Cardiac septum (tissue), 1 donor: Measurements from ENCODE around the gene ITGB8. TPM values are rescaled to one million over a fixed set of nuclear protein-coding genes. Genes with fewer than 3 reads are reported as not detected.

Source experiments
- DNase-seq: peaks from one replicate; pipeline ENCODE4 v3.0.0-alpha.2; 2020; ENCODE audit warnings: low spot score
- intact Hi-C: fragments of 100-400 bp; cut with DNase I; formaldehyde crosslinking; loops from one replicate; pipeline ENCODE4 v1.14.0; 2022
- total RNA-seq: library from RNA; stranded (reverse); fragmentation: NEBNext Ultra II Directional; extraction: Animal tissue kit (Norgen Biotek cat#: 25700); gene quantifications from one replicate; pipeline ENCODE4 v1.2.1, GENCODE V29; 2021
- donor health status: DM: no; HTN: no; CAD: no.

The ITGB8 gene
- total RNA-seq, 1 donor from 2014 or later: 1.5 TPM

DNA sequence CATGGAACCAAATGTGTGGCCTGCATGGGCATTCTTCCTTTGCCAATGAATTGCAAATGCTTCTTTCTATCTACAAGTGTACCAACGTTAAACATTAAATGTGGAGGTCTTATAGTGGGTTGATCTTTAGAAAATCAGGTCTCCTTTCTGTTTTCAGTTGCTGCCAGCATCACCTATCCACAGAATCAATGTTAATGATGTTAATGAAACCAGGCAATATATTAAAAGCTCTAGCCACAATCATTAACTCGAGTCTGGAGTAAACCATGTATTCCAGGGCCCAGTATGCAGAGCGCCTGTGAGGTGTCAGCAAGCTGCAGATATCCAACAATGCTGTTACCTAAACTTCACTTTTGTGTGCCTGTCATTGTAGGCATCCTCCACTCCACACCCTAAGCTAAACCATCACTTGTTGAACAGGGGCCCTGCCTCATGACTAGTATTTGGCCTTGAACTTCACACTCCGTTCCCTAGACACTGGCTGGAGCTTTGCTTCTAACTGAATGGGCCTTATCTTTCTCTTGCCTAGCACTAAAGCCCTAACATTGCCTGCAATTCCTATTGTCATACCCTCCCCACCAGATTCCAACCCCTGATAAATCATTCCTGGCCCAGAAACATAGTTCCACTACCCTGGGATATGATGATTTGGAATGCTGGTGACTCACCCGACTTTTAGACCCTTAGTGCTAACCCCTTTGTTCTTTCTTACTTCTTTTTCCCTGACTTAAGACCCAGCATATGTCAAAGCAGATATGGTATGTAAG, 24.3 kb upstream of the ITGB8 start:
- DNase-seq: no peak
- intact Hi-C loops: no loop called here

DNA sequence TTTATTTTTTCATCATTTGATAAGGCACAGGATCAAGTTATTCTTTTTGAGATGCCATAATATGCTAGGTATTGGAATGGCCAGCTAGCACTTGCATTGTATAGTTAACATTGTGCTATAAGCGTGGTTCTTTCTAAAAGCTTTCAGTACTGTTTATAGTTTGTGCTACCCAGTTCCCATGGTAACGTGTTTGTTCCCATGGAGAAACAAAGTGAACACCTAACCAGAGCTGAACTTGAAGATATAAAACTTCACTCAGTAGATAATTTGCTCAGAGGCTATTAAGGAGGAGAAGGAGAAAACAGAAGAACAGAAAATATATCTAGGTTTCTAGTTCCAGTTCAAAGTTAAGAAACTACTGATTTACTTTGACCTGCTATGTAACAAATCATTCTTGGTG, 23.6 kb upstream of the ITGB8 start:
- DNase-seq: no peak
- intact Hi-C loops: no loop called here

DNA sequence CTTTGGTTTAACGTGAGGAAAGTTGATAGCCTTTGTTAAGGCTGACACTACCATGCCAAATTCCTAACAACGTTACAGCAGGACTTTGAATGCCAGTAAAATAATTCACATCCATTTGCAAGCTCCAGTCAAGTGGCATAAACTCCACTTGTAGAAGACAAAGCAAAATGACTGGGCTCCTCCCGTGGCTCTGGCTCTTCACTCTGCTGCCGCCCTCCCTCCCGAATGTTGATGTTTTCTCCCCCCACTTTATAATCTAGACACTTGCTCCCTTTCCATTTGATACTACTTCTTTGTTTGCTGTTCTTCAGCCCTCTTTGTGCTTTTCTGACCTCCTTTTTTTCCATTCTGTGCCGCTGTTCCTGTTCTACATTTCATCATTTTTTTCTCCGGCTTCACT, 22.8 kb upstream of the ITGB8 start:
- no peak for DNase-seq
- intact Hi-C loops: no loop called here

DNA sequence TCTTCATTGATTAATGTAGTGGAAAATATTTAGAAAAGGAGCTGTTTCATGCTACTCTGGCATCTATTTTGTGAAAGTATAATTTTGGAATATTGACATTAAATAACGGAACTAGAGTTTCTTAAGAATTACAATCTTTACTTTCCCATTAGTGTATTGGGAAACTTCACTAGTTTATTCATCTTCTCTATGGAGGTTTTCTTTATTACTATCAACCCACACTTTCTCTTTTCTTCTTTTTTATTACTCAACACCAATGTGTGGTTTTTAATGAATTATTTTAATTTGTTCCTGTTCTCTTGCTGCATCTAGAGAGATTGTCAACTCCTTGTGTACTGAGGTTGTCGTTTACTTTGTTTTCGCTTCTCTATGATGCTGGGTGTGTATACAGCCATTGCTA, 20.4 kb upstream of the ITGB8 start:
- intact Hi-C loops: no loop called here
- DNase-seq: no peak

DNA sequence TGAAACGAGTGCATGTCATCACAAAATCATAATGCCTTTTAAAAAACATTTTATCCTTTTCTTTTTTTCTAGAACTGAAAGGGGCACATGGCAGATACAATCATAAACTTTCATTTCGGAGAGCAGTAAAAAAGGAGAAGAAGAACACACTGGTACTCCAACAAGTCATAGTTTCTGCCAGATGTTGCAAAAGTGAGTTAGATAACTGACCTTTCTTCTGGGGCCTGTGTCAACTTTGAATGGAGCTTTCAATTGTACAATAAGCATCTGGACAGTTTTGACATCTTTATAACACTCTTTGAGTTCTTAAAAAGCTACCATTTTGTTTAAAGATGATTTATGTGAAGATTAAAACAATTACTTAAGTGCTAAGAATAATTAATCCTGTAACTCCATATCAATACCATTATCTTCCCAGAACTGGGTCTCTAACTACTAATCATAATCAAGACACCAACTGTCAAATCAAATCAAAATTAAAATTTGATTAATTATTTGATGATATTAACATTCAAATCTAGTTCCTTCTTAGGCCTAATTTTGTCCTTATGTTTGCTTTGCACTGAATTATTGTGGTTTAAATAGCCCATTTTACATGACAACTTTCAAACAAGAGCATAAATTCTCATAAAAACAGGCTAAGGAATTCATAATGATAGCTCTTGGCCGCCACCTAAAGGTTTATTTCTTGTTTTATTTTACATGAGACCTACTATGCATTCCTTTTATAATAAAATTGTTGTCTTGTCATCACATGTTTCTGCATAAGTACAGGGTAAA, 19.5 kb upstream of the ITGB8 start:
- no peak for DNase-seq
- intact Hi-C loops: no loop called here

DNA sequence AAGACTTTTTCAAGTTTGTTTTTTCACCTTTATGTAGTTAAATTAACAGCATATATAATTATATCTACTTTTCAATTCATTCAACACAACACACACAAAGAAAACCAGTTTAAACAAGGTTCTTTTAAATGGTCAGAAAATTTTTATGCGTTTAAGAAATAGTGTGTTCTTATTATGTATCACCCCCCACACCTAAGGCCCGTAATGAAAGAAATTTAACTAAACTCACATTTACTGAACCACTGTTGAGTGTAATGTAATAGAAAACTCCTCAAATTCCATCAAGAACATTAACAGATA, 19.0 kb upstream of the ITGB8 start:
- DNase-seq: no peak
- intact Hi-C loops: no loop called here

DNA sequence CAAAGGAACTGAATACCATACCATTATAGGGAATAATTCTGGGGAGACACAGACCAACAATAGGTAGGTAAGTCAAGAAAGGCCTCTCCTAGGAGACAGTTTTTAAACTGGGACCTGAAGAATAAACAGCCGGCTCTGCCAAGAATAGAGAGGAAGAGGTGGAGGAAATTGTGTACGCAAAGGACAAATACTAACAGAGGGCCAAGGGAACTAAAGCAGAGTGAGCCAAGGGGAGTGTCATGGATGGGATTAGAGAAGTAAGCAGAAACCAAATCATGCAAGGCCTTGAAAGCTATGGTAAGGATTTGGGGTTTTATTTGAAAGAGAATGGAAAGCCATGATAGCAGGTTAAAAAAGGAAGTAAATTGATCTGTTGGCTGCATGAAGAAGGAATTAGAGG, 18.1 kb upstream of the ITGB8 start:
- DNase-seq: no peak
- intact Hi-C loops: no loop called here

DNA sequence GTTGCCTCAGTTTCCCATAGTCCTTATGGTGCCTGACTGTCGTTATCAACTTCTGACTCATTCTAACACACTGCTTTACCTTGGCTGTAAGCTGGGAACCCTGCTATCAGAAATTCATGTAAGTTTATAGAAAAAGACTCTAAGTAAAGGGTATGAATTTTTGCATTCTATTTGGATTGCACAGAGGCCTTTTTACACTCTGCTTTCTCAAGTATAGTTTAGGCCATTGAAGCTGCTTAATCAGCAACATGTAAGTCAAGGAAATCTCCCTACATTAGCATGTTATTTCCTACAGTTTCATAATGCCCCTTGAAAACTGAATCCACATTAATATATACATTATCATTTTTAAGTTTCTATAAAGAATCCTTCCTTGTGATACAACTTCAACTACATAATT, 17.1 kb upstream of the ITGB8 start:
- intact Hi-C loops: no loop called here
- DNase-seq: no peak

DNA sequence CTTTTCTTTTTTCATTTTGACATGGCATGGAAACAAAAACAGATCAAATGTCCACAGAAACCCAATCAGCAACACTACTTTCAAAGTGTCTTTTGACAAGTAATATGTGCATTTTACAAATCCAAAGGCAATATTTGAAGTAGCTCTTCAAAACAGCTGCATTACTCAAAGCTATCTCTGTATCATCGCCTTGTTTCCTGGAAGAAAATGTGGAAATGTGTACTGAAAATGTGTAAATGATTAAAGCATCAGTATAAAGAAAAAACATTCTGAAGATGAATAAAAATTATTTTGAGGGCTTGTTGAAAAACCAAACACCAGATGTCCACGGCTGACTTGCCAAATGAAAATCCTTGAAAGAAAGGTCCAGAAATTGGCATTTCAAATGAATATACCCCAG, 16.5 kb upstream of the ITGB8 start:
- DNase-seq: no peak
- intact Hi-C loops: no loop called here

DNA sequence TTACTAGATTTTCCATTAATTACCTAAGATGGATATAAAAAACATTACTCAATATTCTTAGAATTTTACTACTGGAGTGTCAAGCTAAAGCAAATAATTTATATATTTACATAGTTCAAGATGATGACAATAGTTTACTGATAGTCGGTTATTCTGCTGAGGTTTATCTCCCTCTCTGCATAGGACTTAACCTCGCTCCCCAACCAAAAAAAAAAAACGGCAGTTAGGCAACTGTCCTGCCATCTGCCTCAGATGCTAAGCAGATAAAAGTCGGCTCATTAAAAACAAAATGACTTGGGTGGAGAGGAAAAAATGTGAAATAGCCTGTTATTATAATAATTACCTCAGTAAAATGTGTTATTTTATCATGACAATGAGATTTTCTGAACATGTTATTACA, 14.0 kb upstream of the ITGB8 start:
- intact Hi-C loops: no loop called here
- no peak for DNase-seq

DNA sequence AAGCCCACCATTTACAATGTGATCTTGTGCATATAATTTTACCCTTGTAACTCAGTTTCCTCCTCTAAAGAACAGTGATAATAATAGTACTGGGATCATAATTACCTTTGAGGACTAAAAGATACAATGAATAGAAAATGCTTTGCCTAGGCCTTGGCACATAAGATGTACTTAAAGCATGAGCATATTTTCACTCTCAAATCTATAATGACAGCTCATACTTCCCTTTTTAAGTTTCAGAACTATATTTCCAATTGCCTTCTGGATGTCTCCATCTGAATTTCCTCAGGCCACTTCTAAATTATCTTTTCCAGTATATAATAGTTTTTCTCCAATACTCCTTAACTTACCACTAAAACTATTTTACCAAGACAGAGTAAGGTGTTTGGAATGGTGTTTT, 13.3 kb upstream of the ITGB8 start:
- intact Hi-C loops: no loop called here
- DNase-seq: no peak

DNA sequence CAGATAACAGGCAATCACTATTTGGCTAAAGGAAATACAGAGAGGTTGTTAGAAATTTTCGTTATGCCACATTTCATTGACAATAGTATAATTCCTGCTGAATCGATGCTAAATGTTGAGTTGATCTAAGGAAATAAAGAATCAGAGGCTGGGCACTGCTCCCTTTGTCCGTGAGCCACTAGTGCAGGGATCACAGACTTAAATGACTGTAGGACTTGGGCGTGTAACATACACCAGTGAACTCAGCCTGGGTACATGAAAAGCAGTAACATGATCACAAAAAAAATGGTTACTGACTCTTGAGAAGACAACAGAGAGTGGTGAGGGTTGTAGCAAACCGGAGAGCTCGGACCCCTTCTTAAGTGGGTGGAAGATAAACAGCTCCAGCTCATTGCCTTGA, 11.8 kb upstream of the ITGB8 start:
- intact Hi-C loops: no loop called here
- DNase-seq: no peak

DNA sequence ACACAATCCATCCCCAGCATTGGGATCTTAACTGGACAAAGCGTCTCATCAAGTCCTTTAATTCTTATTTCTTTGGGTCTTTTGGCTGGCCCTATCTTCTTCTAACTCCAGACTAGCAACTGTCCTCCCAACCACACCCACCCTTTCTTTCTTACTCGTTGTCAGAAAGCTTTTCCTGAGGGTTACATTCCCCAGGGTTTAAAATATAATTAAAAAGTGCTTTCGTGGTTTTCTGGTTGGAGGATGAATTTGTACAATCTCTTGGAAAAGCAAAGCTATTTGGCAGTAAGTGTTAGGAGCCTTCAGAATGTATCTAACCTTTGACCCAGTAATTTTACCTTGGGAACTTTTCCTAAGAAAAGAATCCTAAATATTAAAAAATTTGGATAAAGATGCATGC, 10.4 kb upstream of the ITGB8 start:
- no peak for DNase-seq
- intact Hi-C loops: no loop called here

DNA sequence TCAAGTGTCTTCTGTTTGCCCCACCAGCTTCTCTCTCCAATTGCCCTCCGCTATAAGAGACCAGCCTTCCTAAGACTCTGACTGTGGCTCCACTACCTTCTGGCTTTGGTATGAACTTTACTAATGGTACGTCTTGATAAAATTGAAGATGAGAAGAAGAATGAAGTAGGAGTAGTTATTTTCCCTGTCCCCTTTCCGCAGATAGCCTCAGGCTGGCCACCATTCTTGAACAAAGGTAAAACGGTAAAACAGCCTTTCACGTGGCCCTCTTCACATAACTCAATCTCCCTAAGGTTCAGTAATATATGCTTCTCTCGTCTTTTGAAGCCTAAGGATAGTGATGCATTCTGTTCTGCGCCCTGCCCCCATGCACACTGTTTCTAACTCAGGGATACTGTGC, 9.9 kb upstream of the ITGB8 start:
- no peak for DNase-seq
- intact Hi-C loops: no loop called here

DNA sequence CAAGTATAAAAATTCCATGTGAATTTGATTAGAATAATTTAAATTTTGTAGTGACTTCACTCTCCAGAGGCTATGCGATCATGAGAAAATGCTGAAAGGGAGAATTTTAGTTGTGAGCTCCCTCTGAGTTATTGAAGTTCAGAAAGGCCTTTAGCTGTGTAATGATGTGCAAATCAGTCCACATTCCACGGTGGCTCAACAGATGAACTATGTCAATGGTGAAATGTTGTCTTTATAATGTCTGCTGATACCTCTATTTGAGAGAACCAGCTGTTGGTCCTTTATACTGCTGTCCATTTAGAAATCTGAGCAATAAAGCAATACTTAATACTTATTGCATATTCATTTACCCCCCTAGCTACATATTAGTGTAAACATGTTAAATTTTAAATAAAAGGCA, 7.1 kb upstream of the ITGB8 start:
- intact Hi-C loops: no loop called here
- no peak for DNase-seq

DNA sequence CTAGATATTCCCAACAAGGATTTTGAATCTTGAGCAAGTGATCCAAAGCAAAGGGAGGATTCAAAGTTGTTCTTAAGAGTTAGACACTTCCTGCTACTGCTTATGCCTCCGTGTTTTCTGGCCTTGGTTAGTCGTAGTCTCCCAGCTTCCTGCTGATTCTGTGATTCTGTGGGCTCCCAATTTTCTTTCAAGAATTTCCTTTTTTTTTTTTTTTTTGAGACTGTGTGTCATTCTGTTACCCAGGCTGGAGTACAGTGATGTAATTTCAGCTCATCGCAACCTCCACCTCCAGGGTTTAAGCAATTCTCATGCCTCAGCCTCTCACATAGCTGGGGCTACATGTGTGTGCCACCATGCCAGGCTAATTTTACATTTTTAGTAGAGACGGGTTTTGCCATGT, 4.4 kb upstream of the ITGB8 start:
- intact Hi-C loops: no loop called here

DNA sequence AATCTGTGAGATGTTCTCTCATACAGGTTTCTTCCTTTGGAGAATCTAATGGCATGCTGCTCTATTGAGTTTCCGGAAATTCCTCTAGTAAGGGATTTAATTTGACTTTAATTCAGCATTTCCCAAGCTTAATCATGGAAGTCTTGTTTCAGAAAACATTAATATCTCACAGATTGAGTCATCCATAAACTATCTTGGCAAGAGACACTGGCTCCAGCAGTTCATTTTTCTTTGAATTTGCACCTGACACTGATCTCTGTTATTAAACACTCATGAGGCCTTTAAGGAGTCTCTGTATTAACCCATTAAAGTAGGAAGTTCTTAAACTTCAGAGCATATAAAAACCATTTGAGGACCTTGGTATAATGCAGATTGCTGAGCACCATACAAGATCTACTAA, 3.6 kb upstream of the ITGB8 start:
- DNase-seq: no peak
- intact Hi-C loops: no loop called here

More for the DNA sequence above, 4.4 kb upstream of the ITGB8 start:
- no peak for DNase-seq

DNA sequence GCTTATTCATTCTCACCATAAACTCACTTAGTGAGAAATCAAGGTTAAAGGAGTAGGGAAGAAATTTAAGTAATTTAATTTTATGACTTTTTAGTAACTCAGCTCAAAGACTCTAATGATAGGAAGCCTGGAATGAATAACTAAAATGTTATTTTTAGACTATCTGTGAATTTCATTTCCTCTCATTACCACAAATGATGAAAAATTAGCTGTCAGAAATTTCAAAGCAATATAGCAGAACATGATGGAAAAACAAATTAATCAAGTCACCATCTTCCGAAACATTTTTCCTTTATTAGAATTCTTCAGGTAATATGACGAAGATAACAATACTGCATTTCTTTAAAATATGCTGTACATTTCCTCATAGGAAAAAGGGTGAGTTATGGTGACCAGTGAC, 2.7 kb upstream of the ITGB8 start:
- intact Hi-C loops: no loop called here
- DNase-seq: no peak

DNA sequence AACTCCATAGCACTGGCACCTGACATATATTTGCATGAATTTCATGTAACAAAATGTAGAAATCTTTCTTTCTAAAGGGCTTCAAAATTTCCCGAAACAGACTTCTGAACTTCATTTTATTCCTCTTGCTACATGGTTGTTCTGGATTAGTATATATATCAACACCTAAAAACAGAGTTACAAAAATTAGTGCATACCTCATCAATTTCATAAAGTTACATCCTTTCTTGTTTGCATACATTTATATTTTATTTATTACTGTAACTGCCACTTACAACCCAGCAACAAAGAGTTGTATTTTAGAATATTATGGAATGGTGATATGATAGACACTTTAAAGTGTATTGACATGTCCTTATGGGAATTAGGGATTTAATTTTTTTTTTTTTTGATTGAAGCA, 2.0 kb upstream of the ITGB8 start:
- intact Hi-C loops: no loop called here
- DNase-seq: no peak

DNA sequence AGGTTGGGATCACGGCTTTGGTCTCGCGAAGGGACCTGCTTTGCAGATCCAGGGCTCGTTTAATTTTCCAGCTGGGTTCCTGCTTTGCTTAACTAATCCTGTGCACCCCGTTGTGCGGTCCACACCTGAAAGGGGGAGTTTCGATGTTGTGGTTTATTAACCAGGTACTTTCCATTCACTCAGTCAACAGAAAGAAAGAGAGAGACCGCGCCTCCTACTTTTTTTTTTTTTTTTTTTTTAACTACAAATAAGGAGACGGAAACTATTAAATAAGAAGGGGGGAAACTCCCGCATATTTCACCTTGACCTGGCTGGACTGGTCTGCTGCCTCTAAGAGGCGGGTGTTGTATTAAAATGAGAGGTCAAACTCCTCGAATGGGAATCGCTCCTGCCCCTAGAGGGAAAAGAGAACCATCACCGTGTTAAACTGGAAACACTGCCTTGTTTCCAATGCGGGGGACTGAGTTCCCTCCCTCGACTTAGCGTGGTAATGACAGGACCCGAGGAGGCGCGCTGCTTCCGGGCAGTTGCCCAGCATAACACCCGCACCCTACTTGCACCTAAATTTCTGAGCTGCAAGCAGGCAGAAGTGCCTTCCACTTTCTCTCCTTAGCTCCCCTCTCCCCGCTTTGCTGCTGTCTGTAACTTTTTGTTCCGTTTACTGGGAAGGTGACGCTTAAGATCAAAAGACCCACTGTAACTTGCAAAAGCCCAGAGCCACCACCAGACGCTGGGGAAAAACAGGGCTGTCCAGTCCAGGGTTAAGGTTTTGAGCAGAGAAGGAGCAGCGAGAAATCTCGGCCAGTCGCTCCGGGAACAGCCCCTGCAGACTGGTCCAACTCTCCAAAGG, 1.1 kb upstream of the ITGB8 start:
- peak; percentile 77 for DNase-seq
- intact Hi-C loops: loop anchor here (5.0 to 10.0 kb wide), 2 partner anchors 78 to 255 kb away; no protein-coding TSS in a partner anchor
